Measurements from ENCODE around the gene PIGK. TPM values are rescaled to one million over a fixed set of nuclear protein-coding genes. Genes with fewer than 3 reads are reported as not detected.

The PIGK gene
- polyA plus RNA-seq, 3 donors, result 4.0 to 24.7 (median 19.4) TPM

DNA sequence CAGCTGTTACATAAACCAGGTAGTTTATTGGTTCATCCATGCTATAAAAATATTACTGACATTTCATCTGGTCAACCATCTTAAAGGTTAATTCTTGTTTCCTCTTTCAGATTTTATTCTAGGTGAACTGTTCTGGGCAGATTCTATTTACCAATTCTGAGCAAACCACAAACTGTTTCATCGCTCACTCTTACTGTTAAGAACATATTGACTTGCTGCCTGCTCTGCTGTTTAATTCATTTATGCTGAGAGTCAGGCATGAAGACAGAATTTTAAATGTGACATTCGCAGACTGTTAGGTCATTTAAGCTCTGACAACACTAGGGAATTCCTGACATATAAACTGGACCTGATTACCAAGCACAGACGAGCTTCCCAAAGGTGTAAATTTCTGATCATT is 98.3 kb downstream of the PIGK start:
- Histone ChIP-seq H3K4me2 (replicated peaks; ENCODE audit: extremely low read depth, low read length, poor library complexity, severe bottlenecking) (no peak overlapping the region), H3K36me3 (replicated peaks in 1 of 2; ENCODE audit: control insufficient read depth in 1 of 2, insufficient read depth in 2 of 2, low read length in 2 of 2) (peaks cover 3 to 10% of the 10 kb centered on the region in 2 donors), H3K9me3 (replicated peaks in 1 of 2; ENCODE audit: control insufficient read depth in 1 of 2, insufficient read depth in 1 of 2, low read length in 2 of 2) (no peaks in the 10 kb centered on the region), H3K79me2 (ENCODE audit: insufficient read depth, low read length) (no peaks in the 10 kb centered on the region), H4K20me1 (ENCODE audit: insufficient read depth, low read length) (no peaks in the 10 kb centered on the region), H3K27me3 (ENCODE audit: control insufficient read depth in 2 of 2, insufficient read depth in 2 of 2, low read length in 2 of 2) (no peaks in the 10 kb centered on the region), H3K4me1 (ENCODE audit: control insufficient read depth in 1 of 2, insufficient read depth in 2 of 2, low read length in 2 of 2) (peaks cover 2 to 5% of the 10 kb centered on the region in 2 donors), H3K4me3 (replicated peaks in 1 of 3; ENCODE audit: low read depth in 2 of 3, low read length in 3 of 3) (no peak overlapping the region), H3K27ac (ENCODE audit: low read depth in 1 of 2, low read length in 2 of 2) (no peak overlapping the region), H2AFZ (ENCODE audit: insufficient read depth, low read depth, low read length, poor library complexity, severe bottlenecking) (no peak overlapping the region), H3K9ac (ENCODE audit: insufficient read depth, low read length, poor library complexity, severe bottlenecking) (no peak overlapping the region)
- intact Hi-C loops (cut with micrococcal nuclease), result loop anchor here in 1 of 2 donors (10.0 kb wide), 1 partner anchor 966 kb away; no protein-coding TSS in a partner anchor
- Mint-ChIP-seq H3K4me3 (no peak overlapping the region), H3K27me3 (ENCODE audit: low read depth in 3 of 3) (no peaks in the 10 kb centered on the region), H3K9me3 (no peaks in the 10 kb centered on the region), H3K27ac (no peak overlapping the region), H3K36me3 (peaks cover 16 to 21% of the 10 kb centered on the region in 2 donors), H3K4me1 (peaks cover 3% of the 10 kb centered on the region)
- TF ChIP-seq, protein P1, sequence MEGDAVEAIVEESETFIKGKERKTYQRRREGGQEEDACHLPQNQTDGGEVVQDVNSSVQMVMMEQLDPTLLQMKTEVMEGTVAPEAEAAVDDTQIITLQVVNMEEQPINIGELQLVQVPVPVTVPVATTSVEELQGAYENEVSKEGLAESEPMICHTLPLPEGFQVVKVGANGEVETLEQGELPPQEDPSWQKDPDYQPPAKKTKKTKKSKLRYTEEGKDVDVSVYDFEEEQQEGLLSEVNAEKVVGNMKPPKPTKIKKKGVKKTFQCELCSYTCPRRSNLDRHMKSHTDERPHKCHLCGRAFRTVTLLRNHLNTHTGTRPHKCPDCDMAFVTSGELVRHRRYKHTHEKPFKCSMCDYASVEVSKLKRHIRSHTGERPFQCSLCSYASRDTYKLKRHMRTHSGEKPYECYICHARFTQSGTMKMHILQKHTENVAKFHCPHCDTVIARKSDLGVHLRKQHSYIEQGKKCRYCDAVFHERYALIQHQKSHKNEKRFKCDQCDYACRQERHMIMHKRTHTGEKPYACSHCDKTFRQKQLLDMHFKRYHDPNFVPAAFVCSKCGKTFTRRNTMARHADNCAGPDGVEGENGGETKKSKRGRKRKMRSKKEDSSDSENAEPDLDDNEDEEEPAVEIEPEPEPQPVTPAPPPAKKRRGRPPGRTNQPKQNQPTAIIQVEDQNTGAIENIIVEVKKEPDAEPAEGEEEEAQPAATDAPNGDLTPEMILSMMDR (IDR thresholded peaks at IDR 0.05), result no peak
- WGBS (ENCODE audit: insufficient coverage), result 100% methylated on average over 1 of the region's 3 CpGs
- no peak for DNase-seq

DNA sequence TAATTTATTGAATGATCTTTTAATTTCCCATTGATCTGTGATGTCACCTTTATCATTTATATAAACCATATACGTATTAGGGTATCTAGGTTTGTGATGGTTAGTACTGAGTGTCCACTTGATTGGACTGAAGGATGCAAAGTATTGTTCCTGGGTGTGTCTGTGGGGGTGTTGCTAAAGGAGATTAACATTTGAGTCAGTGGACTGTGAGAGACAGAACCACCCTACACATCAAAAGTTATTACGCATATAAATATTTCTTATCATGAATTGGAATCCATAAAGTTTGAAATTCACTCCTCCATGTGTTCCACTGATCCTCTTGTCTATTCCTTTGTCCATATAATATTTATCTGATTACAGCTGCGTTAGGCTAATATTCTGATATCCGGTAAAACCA is 100.5 kb downstream of the PIGK start:
- no peaks in the 10 kb centered on the region for H3K79me2 ChIP-seq (ENCODE audit: insufficient read depth, low read length)
- H3K27me3 ChIP-seq (ENCODE audit: control insufficient read depth in 2 of 2, insufficient read depth in 2 of 2, low read length in 2 of 2), result no peaks in the 10 kb centered on the region
- no peak overlapping the region for H2AFZ ChIP-seq (ENCODE audit: insufficient read depth, low read depth, low read length, poor library complexity, severe bottlenecking)
- WGBS (ENCODE audit: insufficient coverage), result no CpG with 5 or more reads among the region's 4 CpGs
- Mint-ChIP-seq H3K36me3 (peaks cover 16 to 21% of the 10 kb centered on the region in 2 donors), H3K4me3 (no peak overlapping the region), H3K9me3 (no peaks in the 10 kb centered on the region), H3K4me1 (no peaks in the 10 kb centered on the region), H3K27me3 (ENCODE audit: low read depth in 3 of 3) (no peaks in the 10 kb centered on the region), H3K27ac (no peak overlapping the region)
- DNase-seq, result no peak
- TF ChIP-seq, protein P1 (IDR thresholded peaks at IDR 0.05), result no peak
- H3K36me3 ChIP-seq (replicated peaks in 1 of 2; ENCODE audit: control insufficient read depth in 1 of 2, insufficient read depth in 2 of 2, low read length in 2 of 2), result peaks cover 3 to 10% of the 10 kb centered on the region in 2 donors
- no peaks in the 10 kb centered on the region for H3K4me1 ChIP-seq (ENCODE audit: control insufficient read depth in 1 of 2, insufficient read depth in 2 of 2, low read length in 2 of 2)
- H3K27ac ChIP-seq (ENCODE audit: low read depth in 1 of 2, low read length in 2 of 2), result no peak overlapping the region
- H3K9ac ChIP-seq (ENCODE audit: insufficient read depth, low read length, poor library complexity, severe bottlenecking), result no peak overlapping the region
- no peaks in the 10 kb centered on the region for H4K20me1 ChIP-seq (ENCODE audit: insufficient read depth, low read length)
- intact Hi-C loops (cut with micrococcal nuclease), result no loop called here
- H3K4me2 ChIP-seq (replicated peaks; ENCODE audit: extremely low read depth, low read length, poor library complexity, severe bottlenecking), result no peak overlapping the region
- H3K4me3 ChIP-seq (replicated peaks in 1 of 3; ENCODE audit: low read depth in 2 of 3, low read length in 3 of 3), result no peak overlapping the region
- H3K9me3 ChIP-seq (replicated peaks in 1 of 2; ENCODE audit: control insufficient read depth in 1 of 2, insufficient read depth in 1 of 2, low read length in 2 of 2), result no peaks in the 10 kb centered on the region
